ENCODE results near the gene KRTAP2-2.

KRTAP2-2 gene

DNA sequence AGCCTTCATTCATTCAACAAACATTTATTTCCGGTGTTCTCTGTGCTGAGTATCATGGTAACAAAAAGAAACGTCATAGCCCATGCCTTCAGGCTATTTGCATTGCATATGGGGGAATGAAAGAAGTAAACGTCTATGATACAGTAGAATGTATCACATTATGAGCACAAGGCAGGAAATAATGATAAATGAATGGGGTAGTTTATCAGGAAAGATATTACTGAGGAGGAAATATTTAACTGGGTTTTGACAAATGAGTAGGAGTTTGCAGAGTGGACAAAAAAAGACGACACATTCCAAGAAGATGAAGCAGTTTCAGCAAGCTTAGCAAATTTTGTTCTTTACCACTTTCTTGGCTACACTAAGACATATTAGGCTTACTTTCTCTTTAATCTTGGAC is 27.6 kb upstream of the KRTAP2-2 start:
- DNase-seq (ENCODE audit: low spot score), result no peak
- H3K4me3 ChIP-seq, result no peak overlapping the region
- TF ChIP-seq, protein P1, sequence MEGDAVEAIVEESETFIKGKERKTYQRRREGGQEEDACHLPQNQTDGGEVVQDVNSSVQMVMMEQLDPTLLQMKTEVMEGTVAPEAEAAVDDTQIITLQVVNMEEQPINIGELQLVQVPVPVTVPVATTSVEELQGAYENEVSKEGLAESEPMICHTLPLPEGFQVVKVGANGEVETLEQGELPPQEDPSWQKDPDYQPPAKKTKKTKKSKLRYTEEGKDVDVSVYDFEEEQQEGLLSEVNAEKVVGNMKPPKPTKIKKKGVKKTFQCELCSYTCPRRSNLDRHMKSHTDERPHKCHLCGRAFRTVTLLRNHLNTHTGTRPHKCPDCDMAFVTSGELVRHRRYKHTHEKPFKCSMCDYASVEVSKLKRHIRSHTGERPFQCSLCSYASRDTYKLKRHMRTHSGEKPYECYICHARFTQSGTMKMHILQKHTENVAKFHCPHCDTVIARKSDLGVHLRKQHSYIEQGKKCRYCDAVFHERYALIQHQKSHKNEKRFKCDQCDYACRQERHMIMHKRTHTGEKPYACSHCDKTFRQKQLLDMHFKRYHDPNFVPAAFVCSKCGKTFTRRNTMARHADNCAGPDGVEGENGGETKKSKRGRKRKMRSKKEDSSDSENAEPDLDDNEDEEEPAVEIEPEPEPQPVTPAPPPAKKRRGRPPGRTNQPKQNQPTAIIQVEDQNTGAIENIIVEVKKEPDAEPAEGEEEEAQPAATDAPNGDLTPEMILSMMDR (IDR thresholded peaks at IDR 0.05), result no peak
- no peak overlapping the region for H3K27ac ChIP-seq

DNA sequence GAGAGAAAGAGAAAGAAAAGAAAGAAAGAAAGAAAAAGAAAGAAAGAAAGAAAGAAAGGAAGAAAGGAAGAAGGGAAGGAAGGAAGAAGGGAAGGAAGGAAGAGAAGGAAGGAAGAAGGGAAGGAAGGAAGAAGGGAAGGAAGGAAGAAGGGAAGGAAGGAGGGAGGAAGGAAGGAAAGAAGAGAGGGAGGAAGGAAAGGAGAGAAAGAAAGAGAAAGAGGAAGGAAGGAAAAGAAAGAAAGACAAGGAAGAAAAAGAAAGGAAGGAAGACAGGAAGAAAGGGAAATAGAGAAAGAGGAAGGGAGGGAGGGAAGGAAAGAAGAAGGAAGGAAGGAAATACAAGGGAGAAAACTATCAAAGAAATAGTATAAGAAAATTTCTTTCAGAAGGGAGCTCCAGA is 21.8 kb upstream of the KRTAP2-2 start:
- H3K27ac ChIP-seq, result no peak overlapping the region
- DNase-seq (ENCODE audit: low spot score), result no peak
- TF ChIP-seq, protein P1 (IDR thresholded peaks at IDR 0.05), result no peak
- H3K4me3 ChIP-seq, result no peak overlapping the region

DNA sequence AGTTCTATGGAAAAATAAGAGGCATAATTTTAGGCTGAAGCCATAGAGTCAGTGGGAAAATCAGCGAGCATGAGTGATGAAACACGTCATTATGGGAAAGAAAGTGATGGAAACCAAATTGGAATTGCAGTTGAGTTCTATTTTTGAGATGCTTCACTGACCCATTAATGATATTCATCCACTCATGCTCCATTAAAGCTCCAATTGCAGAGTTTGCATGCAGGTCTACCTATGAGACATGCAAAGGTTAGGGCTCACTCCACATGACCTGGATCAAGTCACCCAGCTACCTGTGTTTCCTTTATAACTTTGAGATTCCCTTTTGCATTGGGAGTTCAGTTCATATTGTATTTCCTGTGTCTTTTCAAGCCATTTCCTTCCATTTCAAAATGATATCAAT is 18.6 kb upstream of the KRTAP2-2 start:
- no peak overlapping the region for H3K27ac ChIP-seq
- no peak for DNase-seq (ENCODE audit: low spot score)
- TF ChIP-seq, protein P1 (IDR thresholded peaks at IDR 0.05), result no peak
- no peak overlapping the region for H3K4me3 ChIP-seq

DNA sequence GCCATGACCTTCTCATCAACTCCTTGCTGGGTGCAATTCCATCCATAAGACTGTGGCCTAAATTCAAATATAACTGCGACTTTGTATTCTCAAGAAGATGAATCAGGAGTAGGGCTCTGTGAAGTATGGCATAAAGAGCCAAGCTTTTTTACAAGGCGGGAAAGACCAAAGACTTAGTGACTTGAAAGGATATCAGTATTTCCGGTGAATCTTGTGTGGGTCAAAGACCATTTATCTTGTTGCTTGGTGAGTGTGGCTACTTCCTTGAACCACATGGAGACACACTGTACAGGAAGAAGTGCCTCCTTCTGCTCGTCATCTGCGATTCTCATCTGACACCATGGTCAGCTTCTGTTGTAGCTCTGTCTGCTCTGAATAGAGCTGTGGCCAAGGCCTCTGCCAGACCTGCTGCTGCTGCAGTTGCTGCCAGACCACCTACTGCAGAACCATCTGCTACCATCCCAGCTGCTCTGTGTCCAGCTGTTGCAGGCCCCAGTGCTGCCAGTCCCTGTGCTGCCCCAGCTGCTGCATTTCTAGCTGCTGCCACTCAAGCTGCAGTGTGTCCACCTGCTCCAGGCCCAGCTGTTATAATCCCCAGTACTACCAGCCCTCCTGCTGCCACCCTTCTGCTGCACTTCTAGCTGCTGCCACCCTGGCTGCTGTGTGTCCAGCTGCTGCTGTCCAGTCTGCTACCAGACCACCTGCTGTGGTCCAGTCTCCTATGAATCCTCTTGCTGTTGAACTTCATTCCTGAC is 16.8 kb upstream of the KRTAP2-2 start:
- Histone ChIP-seq H3K27ac (no peak overlapping the region), H3K4me3 (no peak overlapping the region)
- no peak for DNase-seq (ENCODE audit: low spot score)
- TF ChIP-seq, protein P1 (IDR thresholded peaks at IDR 0.05), result no peak

DNA sequence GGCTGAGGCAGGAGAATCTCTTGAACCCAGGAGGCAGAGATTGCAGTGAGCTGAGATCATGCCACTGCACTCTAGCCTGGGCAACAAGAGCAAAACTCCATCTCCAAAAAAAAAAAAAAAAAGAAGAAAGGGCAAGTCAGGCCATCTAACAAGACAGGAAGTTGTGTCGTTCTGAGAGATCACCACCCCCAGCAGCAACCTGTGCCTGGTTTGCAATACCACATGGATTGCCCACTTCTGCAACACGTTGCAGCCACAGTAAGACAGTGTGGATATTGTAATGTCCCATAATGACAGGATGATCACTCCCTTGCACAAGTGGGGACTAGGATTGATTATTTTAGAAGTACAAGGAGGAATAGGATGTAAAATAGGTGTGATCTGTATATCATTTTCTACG is 14.0 kb upstream of the KRTAP2-2 start:
- DNase-seq (ENCODE audit: low spot score), result no peak
- Histone ChIP-seq H3K4me3 (no peak overlapping the region), H3K27ac (no peak overlapping the region)
- TF ChIP-seq, protein P1 (IDR thresholded peaks at IDR 0.05), result no peak

DNA sequence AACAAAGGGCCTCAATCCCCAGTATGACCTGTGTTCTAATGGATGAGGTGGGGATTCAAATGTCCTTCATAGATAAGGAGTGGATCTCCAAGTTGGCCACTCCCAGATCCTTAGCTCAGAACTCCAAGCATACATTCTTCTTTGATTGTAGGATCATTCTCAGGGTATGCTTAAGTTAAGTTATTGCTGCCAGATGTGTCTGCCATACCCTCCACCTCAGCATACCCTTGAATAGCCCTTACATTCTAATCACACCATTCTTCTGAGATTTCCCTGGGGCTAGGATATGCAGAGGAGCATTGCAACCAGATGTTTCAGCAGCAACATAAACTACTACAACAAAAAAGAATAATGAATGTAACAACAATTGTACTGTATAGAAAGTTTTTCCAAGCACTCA is 12.3 kb upstream of the KRTAP2-2 start:
- DNase-seq (ENCODE audit: low spot score), result no peak
- TF ChIP-seq, protein P1 (IDR thresholded peaks at IDR 0.05), result no peak
- H3K4me3 ChIP-seq, result no peak overlapping the region
- H3K27ac ChIP-seq, result no peak overlapping the region
